ENCODE data around the gene HIP1.

DNA sequence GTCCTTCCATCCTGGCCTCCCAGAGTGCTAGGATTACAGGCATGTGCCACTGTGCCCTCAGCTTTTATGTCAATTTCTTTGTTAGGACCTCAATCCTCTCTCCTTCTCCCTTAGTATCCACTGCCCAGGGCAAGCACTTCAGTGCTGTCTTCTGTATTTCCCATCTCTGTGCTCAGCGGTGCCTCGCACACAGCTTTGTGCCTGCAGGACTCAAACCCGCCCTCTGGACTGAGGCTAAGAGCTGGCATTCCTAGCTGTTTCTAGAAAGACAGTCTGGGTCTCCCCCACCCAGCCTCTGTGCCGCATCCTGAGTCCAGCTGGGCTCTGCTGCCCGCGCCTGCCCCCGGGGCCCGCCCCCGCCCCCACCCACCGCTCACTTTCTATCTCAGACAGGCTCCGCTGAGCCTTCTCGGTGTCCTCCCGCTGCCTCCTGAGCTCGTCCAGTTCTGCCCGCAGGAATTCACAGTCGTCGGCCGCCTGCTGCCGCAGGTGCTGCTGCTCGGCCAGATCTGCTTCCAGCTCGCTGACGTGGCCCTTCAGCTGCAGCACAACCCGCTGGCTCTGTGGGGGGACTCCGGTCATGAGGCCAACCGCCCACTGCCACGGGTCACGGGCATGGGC is 179.3 kb downstream of the HIP1 start:
- TF ChIP-seq NCOA2 (IDR thresholded peaks at IDR 0.05; ENCODE audit: partially characterized antibody in 2 of 2) (no peak), TAF1 (IDR thresholded peaks at IDR 0.05; ENCODE audit: control insufficient read depth, extremely low read depth, insufficient read depth, low read length, severe bottlenecking) (no peak), NR3C1 (CRISPR knock-in tag; IDR thresholded peaks at IDR 0.05) (no peak), POLR2A (conservative IDR thresholded peaks at IDR 0.05) (no peak), PTBP1 (IDR thresholded peaks at IDR 0.05; ENCODE audit: low read depth, low read length) (no peak)
- TF ChIP-seq, protein P1, sequence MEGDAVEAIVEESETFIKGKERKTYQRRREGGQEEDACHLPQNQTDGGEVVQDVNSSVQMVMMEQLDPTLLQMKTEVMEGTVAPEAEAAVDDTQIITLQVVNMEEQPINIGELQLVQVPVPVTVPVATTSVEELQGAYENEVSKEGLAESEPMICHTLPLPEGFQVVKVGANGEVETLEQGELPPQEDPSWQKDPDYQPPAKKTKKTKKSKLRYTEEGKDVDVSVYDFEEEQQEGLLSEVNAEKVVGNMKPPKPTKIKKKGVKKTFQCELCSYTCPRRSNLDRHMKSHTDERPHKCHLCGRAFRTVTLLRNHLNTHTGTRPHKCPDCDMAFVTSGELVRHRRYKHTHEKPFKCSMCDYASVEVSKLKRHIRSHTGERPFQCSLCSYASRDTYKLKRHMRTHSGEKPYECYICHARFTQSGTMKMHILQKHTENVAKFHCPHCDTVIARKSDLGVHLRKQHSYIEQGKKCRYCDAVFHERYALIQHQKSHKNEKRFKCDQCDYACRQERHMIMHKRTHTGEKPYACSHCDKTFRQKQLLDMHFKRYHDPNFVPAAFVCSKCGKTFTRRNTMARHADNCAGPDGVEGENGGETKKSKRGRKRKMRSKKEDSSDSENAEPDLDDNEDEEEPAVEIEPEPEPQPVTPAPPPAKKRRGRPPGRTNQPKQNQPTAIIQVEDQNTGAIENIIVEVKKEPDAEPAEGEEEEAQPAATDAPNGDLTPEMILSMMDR (IDR thresholded peaks at IDR 0.05 in 2 of 3, conservative IDR thresholded peaks at IDR 0.05 in 1 of 3; ENCODE audit: insufficient read depth in 2 of 3, low read depth in 1 of 3, low read length in 3 of 3), result no peak
